OCI-LY3 (cell line): ENCODE data around the gene PAX1.

Source experiments
- H2AFZ ChIP-seq: fragments of 200-600, 300-600 bp; shearing (Covaris generic); 2 replicates; pipeline ENCODE4 v1.6.0; 2014; ENCODE audit warnings: antibody characterized with exemption, low read depth, low read length
- H3K27ac ChIP-seq: fragments of 200-600, 300-600 bp; sonication (generic); 2 replicates; pipeline ENCODE4 v1.5.1; 2014; ENCODE audit warnings: mild to moderate bottlenecking, low read length, moderate library complexity, mixed read lengths
- H3K27me3 ChIP-seq: fragments of 200-600, 300-600 bp; sonication (generic); 2 replicates; pipeline ENCODE4 v1.6.1; 2014; ENCODE audit warnings: low read depth, low read length, mixed read lengths
- H3K36me3 ChIP-seq: fragments of 200-600, 300-600 bp; sonication (generic); replicated peaks from 2 replicates; pipeline ENCODE3; 2014; ENCODE audit warnings: low read depth, low read length, mixed read lengths
- H3K4me1 ChIP-seq: fragments of 300-600, 200-600 bp; sonication (generic); 2 replicates; pipeline ENCODE4 v1.6.1; 2014; ENCODE audit warnings: low read length, mixed read lengths
- H3K4me2 ChIP-seq: fragments of 200-600, 300-600 bp; sonication (generic); 2 replicates; pipeline ENCODE4 v1.6.1; 2014; ENCODE audit warnings: low read length, mixed read lengths
- H3K4me3 ChIP-seq: fragments of 300-600, 200-600 bp; sonication (generic); 2 replicates; pipeline ENCODE4 v1.5.1; 2014; ENCODE audit warnings: antibody characterized with exemption, mild to moderate bottlenecking, low read length, moderate library complexity
- H3K79me2 ChIP-seq: fragments of 300-600, 200-600 bp; shearing (Covaris generic); 2 replicates; pipeline ENCODE4 v1.6.1; 2014; ENCODE audit warnings: mild to moderate bottlenecking, low read length, mixed read lengths
- H3K9ac ChIP-seq: fragments of 300-600, 200-600 bp; shearing (Covaris generic); 2 replicates; pipeline ENCODE4 v1.6.0; 2014; ENCODE audit warnings: mild to moderate bottlenecking, low read length, moderate library complexity
- H3K9me3 ChIP-seq: fragments of 200-600, 300-600 bp; shearing (Covaris generic); 2 replicates; pipeline ENCODE4 v1.6.1; 2014; ENCODE audit warnings: low read length, mixed read lengths; ENCODE audit not compliant: insufficient read depth
- H4K20me1 ChIP-seq: fragments of 200-600, 300-600 bp; sonication (generic); 2 replicates; pipeline ENCODE4 v1.6.1; 2016; ENCODE audit warnings: low read length, mixed read lengths; ENCODE audit not compliant: insufficient read depth
- CTCF ChIP-seq: fragments of 200-600, 300-600 bp; sonication (generic); IDR thresholded peaks from 2 replicates; pipeline ENCODE4 v1.5.1; 2014; ENCODE audit warnings: antibody characterized with exemption, low read length, low read depth
- EZH2phosphoT487 ChIP-seq: fragments of 200-600 bp; shearing (Covaris generic); IDR thresholded peaks from 2 replicates; pipeline ENCODE4 v1.6.1; 2018; ENCODE audit warnings: antibody characterized with exemption, mixed run types, low read depth

The PAX1 gene

GRCh38 chr20:21707267-21707666 is 1.8 kb downstream of the PAX1 start:
- peaks cover 2% of the 10 kb centered on the region; the same call in 1 of the 2 replicates for H3K27me3 ChIP-seq
- H3K27ac ChIP-seq, result no peak overlapping the region
- no peak overlapping the region for H2AFZ ChIP-seq
- H3K4me2 ChIP-seq, result no peak overlapping the region
- no peaks in the 10 kb centered on the region for H3K79me2 ChIP-seq
- no peak overlapping the region for H3K9ac ChIP-seq
- H4K20me1 ChIP-seq, result no peaks in the 10 kb centered on the region
- H3K4me3 ChIP-seq, result no peak overlapping the region
- H3K9me3 ChIP-seq, result no peaks in the 10 kb centered on the region
- H3K4me1 ChIP-seq, result no peaks in the 10 kb centered on the region
- TF ChIP-seq EZH2phosphoT487 (no peak), CTCF (no peak)
- H3K36me3 ChIP-seq, result no peaks in the 10 kb centered on the region

- H3K79me2 ChIP-seq, result no peaks in the 10 kb centered on the region
- H4K20me1 ChIP-seq, result no peaks in the 10 kb centered on the region
- no peak overlapping the region for H3K9ac ChIP-seq
- no peak overlapping the region for H2AFZ ChIP-seq
- no peaks in the 10 kb centered on the region for H3K9me3 ChIP-seq
- no peak overlapping the region for H3K27ac ChIP-seq
- no peak overlapping the region for H3K4me2 ChIP-seq
- no peak overlapping the region for H3K4me3 ChIP-seq
- H3K36me3 ChIP-seq, result no peaks in the 10 kb centered on the region
- H3K4me1 ChIP-seq, result no peaks in the 10 kb centered on the region
- peaks cover 2% of the 10 kb centered on the region; the same call in 1 of the 2 replicates for H3K27me3 ChIP-seq
- TF ChIP-seq EZH2phosphoT487 (no peak), CTCF (no peak)
Observed at GRCh38 chr20:21707999-21708737, 2.7 kb downstream of the PAX1 start.

GRCh38 chr20:21708738-21709534 is 3.5 kb downstream of the PAX1 start:
- Histone ChIP-seq H3K27me3 (peaks cover 2% of the 10 kb centered on the region; the same call in 1 of the 2 replicates), H3K79me2 (no peaks in the 10 kb centered on the region), H3K36me3 (no peaks in the 10 kb centered on the region), H3K4me1 (no peaks in the 10 kb centered on the region), H2AFZ (no peak overlapping the region), H3K27ac (no peak overlapping the region), H3K4me3 (no peak overlapping the region), H3K9me3 (no peaks in the 10 kb centered on the region), H3K4me2 (no peak overlapping the region), H4K20me1 (no peaks in the 10 kb centered on the region), H3K9ac (no peak overlapping the region)
- TF ChIP-seq EZH2phosphoT487, result no peak
- TF ChIP-seq CTCF, result no peak

- no peaks in the 10 kb centered on the region for H3K4me1 ChIP-seq
- no peak overlapping the region for H3K9ac ChIP-seq
- no peak overlapping the region for H2AFZ ChIP-seq
- H3K4me3 ChIP-seq, result no peak overlapping the region
- no peaks in the 10 kb centered on the region for H3K79me2 ChIP-seq
- TF ChIP-seq CTCF, result no peak
- no peak for TF ChIP-seq EZH2phosphoT487
- no peaks in the 10 kb centered on the region for H3K36me3 ChIP-seq
- H3K4me2 ChIP-seq, result no peak overlapping the region
- H3K9me3 ChIP-seq, result no peaks in the 10 kb centered on the region
- H3K27ac ChIP-seq, result no peak overlapping the region
- no peaks in the 10 kb centered on the region for H4K20me1 ChIP-seq
- peaks cover 2% of the 10 kb centered on the region; the same call in 1 of the 2 replicates for H3K27me3 ChIP-seq
Observed at GRCh38 chr20:21709535-21709904, 4.1 kb downstream of the PAX1 start.
